ENCODE results near the gene SUPT6H.

DNA sequence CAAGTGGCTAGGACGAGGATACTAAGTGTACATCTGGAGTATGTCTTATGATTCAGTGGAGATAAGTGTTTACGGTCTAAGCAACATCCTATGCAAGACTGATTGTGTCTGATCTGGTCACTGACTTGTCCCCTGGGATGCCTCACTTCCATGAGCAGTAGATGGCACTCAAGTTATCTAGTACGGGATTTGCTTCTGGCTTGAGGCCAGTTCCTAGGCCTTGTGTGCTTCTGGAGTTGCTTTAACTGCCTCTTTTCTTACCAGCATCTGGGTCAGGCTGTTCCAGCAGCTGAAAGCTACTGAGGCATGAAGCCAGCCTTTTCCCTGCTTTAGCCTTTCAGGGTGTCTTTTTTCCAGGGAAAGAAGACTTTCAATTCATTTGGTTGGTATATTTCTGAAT is 23.0 kb downstream of the SUPT6H start:
- TF ChIP-seq, protein P1, sequence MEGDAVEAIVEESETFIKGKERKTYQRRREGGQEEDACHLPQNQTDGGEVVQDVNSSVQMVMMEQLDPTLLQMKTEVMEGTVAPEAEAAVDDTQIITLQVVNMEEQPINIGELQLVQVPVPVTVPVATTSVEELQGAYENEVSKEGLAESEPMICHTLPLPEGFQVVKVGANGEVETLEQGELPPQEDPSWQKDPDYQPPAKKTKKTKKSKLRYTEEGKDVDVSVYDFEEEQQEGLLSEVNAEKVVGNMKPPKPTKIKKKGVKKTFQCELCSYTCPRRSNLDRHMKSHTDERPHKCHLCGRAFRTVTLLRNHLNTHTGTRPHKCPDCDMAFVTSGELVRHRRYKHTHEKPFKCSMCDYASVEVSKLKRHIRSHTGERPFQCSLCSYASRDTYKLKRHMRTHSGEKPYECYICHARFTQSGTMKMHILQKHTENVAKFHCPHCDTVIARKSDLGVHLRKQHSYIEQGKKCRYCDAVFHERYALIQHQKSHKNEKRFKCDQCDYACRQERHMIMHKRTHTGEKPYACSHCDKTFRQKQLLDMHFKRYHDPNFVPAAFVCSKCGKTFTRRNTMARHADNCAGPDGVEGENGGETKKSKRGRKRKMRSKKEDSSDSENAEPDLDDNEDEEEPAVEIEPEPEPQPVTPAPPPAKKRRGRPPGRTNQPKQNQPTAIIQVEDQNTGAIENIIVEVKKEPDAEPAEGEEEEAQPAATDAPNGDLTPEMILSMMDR (IDR thresholded peaks at IDR 0.05; ENCODE audit: poor library complexity), result peak; percentile 39
- no peak for TF ChIP-seq EZH2 (IDR thresholded peaks at IDR 0.05; ENCODE audit: borderline replicate concordance)

Measured in hepatocyte (in vitro differentiated cells).